Skin of body (tissue), 2 donors: ENCODE data around the gene TUBB. TPM values are rescaled to one million over a fixed set of nuclear protein-coding genes. Genes with fewer than 3 reads are reported as not detected.
A peak's percentile ranks its signal among the peaks of the same experiment; 100 is the strongest.

ENCODE experiments used
- DNase-seq: peaks from one replicate; lab custom pipeline; 2025; lab: John Stamatoyannopoulos, UW
- total RNA-seq: library from RNA; depleted of rRNA; stranded (reverse); fragments of >200 nt; gene quantifications from one replicate; pipeline ENCODE4 v1.2.3, GENCODE V29; 2014

TUBB gene
- total RNA-seq, 1 donor from 2014 or later, result 296 TPM

GRCh38 chr6:30687659-30688431 lies 32.3 kb upstream of the TUBB start:
- peak; percentile 53 for DNase-seq

- no peak for DNase-seq
Observed at GRCh38 chr6:30688569-30688968, 31.6 kb upstream of the TUBB start.

- DNase-seq, result no peak
Observed at GRCh38 chr6:30689022-30689865, 30.9 kb upstream of the TUBB start.

- no peak for DNase-seq
Observed at GRCh38 chr6:30689985-30690384, 30.2 kb upstream of the TUBB start.

- peak; percentile 89 for DNase-seq
Observed at GRCh38 chr6:30690403-30691207, 29.5 kb upstream of the TUBB start, which contains the start of gene NRM. Gene NRM (minus strand): TSS chr6:30690984. CDS start chr6:30690974, 10 bp downstream.

GRCh38 chr6:30691208-30691847 lies 28.8 kb upstream of the TUBB start:
- DNase-seq, result no peak

GRCh38 chr6:30696432-30696831 lies 23.7 kb upstream of the TUBB start:
- DNase-seq, result no peak

GRCh38 chr6:30700340-30700739 lies 19.8 kb upstream of the TUBB start:
- no peak for DNase-seq

- DNase-seq, result no peak
Observed at GRCh38 chr6:30703011-30703410, 17.1 kb upstream of the TUBB start.

GRCh38 chr6:30703821-30704220 lies 16.3 kb upstream of the TUBB start:
- DNase-seq, result no peak

GRCh38 chr6:30705620-30706019 lies 14.5 kb upstream of the TUBB start:
- DNase-seq, result no peak

GRCh38 chr6:30707281-30707850 lies 12.8 kb upstream of the TUBB start:
- DNase-seq, result no peak

- DNase-seq, result no peak
Observed at GRCh38 chr6:30709101-30709868, 10.9 kb upstream of the TUBB start.

- no peak for DNase-seq
Observed at GRCh38 chr6:30711758-30712380, 8.3 kb upstream of the TUBB start.

GRCh38 chr6:30712441-30712945 lies 7.7 kb upstream of the TUBB start:
- no peak for DNase-seq

GRCh38 chr6:30714263-30714662 lies 5.9 kb upstream of the TUBB start:
- DNase-seq, result no peak

- DNase-seq, result no peak
Observed at GRCh38 chr6:30716879-30717128, 3.3 kb upstream of the TUBB start.

- peak; percentile 99 for DNase-seq
Observed at GRCh38 chr6:30717129-30717844, 2.9 kb upstream of the TUBB start, which contains the start of gene MDC1. Gene MDC1 (minus strand): TSS chr6:30717281. CDS start chr6:30715175, 2,106 bp downstream.
